ENCODE results near the gene MSX2.

The MSX2 gene

GRCh38 chr5:174719793-174720611, 4.4 kb upstream of the MSX2 start:
- DNase-seq = no peak

GRCh38 chr5:174720612-174721529, 3.5 kb upstream of the MSX2 start:
- DNase-seq = no peak

GRCh38 chr5:174721530-174722432, 2.6 kb upstream of the MSX2 start:
- no peak for DNase-seq

- no peak for DNase-seq
These were observed 1.9 kb upstream of the MSX2 start for GRCh38 chr5:174722500-174722899.

GRCh38 chr5:174723315-174723978, 935 bp upstream of the MSX2 start:
- no peak for DNase-seq

- DNase-seq = no peak
These were observed 351 bp upstream of the MSX2 start for GRCh38 chr5:174723979-174724483.

GRCh38 chr5:174725261-174725990, 1.0 kb downstream of the MSX2 start:
- no peak for DNase-seq

GRCh38 chr5:174725991-174726601, 1.7 kb downstream of the MSX2 start:
- DNase-seq = no peak

- DNase-seq = no peak
These were observed 2.8 kb downstream of the MSX2 start for GRCh38 chr5:174726916-174727793.

- DNase-seq = no peak
These were observed 3.7 kb downstream of the MSX2 start for GRCh38 chr5:174727794-174728680.

GRCh38 chr5:174729075-174729680, 4.8 kb downstream of the MSX2 start:
- no peak for DNase-seq

- DNase-seq = no peak
These were observed 7.0 kb downstream of the MSX2 start for GRCh38 chr5:174731214-174732035.

GRCh38 chr5:174732036-174733020, 7.9 kb downstream of the MSX2 start:
- DNase-seq = no peak

GRCh38 chr5:174733091-174733690, 8.8 kb downstream of the MSX2 start:
- no peak for DNase-seq

GRCh38 chr5:174733836-174734235, 9.5 kb downstream of the MSX2 start:
- DNase-seq = no peak
